AG09319 (cell line): ENCODE data around the gene RHBDL1.
A peak's percentile ranks its signal among the peaks of the same experiment; 100 is the strongest.

Source experiments
- DNase-seq: peaks from one replicate; pipeline ENCODE4 v3.0.0-alpha.2; 2010; ENCODE audit warnings: low read depth; ENCODE audit errors: extremely low read depth
- CTCF ChIP-seq: IDR thresholded peaks from 2 replicates; pipeline ENCODE4 v1.5.1; 2011; ENCODE audit warnings: low read depth, mild to moderate bottlenecking, inconsistent platforms, low read length, moderate library complexity

RHBDL1 gene

GRCh38 chr16:681746-682427, 6.4 kb downstream of the RHBDL1 start:
- no peak for TF ChIP-seq CTCF
- DNase-seq: no peak

- no peak for TF ChIP-seq CTCF
- no peak for DNase-seq
These were observed 7.3 kb downstream of the RHBDL1 start for GRCh38 chr16:682493-683395.

GRCh38 chr16:683396-684070, 8.1 kb downstream of the RHBDL1 start:
- no peak for DNase-seq
- TF ChIP-seq CTCF: no peak

- DNase-seq: peak; percentile 84
- no peak for TF ChIP-seq CTCF
These were observed 8.8 kb downstream of the RHBDL1 start, which contains the start of gene JMJD8 for GRCh38 chr16:684071-684794. Gene JMJD8, minus strand, starts transcription at chr16:684334. Its CDS starts 15 bp downstream, at chr16:684319.

GRCh38 chr16:684961-685696, 9.7 kb downstream of the RHBDL1 start:
- TF ChIP-seq CTCF: no peak
- no peak for DNase-seq

- no peak for DNase-seq
These were observed 10.5 kb downstream of the RHBDL1 start for GRCh38 chr16:685967-686366.

More at GRCh38 chr16:685967-686366, 10.5 kb downstream of the RHBDL1 start:
- TF ChIP-seq CTCF: peak; percentile 35
